Loucy (cell line): ENCODE results near the gene FHIT.
"Not testable (repeated sequence)": the region's sequence is repeated elsewhere in the genome, so short reads cannot be mapped to it uniquely, and the experiment has no call there.

ENCODE experiments used
- H2AFZ ChIP-seq: fragments of 200-600 bp; sonication (generic); 2 replicates; pipeline ENCODE4 v1.6.0; 2016; ENCODE audit warnings: antibody characterized with exemption, mild to moderate bottlenecking, low read length, moderate library complexity
- H3F3A ChIP-seq: fragments of 200-600 bp; 2 replicates; pipeline ENCODE4 v1.6.0; 2016; ENCODE audit warnings: antibody characterized with exemption, low read depth, mild to moderate bottlenecking
- H3K27me3 ChIP-seq: fragments of 200-600 bp; sonication (generic); 2 replicates; pipeline ENCODE4 v1.6.1; 2014; ENCODE audit warnings: low read length, mild to moderate bottlenecking; ENCODE audit not compliant: insufficient read depth, poor library complexity, severe bottlenecking
- H3K36me3 ChIP-seq: fragments of 200-600 bp; sonication (generic); 2 replicates; pipeline ENCODE4 v1.6.1; 2016; ENCODE audit warnings: low read length; ENCODE audit not compliant: insufficient read depth
- H3K4me1 ChIP-seq: fragments of 200-600 bp; sonication (generic); 2 replicates; pipeline ENCODE4 v1.5.1; 2014; ENCODE audit warnings: low read length, mild to moderate bottlenecking; ENCODE audit not compliant: insufficient read depth, poor library complexity, severe bottlenecking
- H3K4me2 ChIP-seq: fragments of 200-600 bp; sonication (generic); 2 replicates; pipeline ENCODE4 v1.6.0; 2014; ENCODE audit warnings: antibody characterized with exemption, low read length, low read depth, mild to moderate bottlenecking; ENCODE audit not compliant: poor library complexity, severe bottlenecking
- H3K4me3 ChIP-seq: fragments of 200-600 bp; sonication (generic); 2 replicates; pipeline ENCODE4 v1.5.1; 2014; ENCODE audit warnings: low read length, mild to moderate bottlenecking, mixed read lengths; ENCODE audit not compliant: poor library complexity, severe bottlenecking
- H3K79me2 ChIP-seq: fragments of 200-600 bp; sonication (generic); 2 replicates; pipeline ENCODE4 v1.6.1; 2014; ENCODE audit warnings: low read length; ENCODE audit not compliant: insufficient read depth
- H3K9ac ChIP-seq: fragments of 200-600 bp; sonication (generic); 2 replicates; pipeline ENCODE4 v1.6.0; 2014; ENCODE audit warnings: mild to moderate bottlenecking, low read depth, low read length, moderate library complexity; ENCODE audit not compliant: poor library complexity, severe bottlenecking
- H3K9me2 ChIP-seq: fragments of 200-600 bp; sonication (generic); replicated peaks from 2 replicates; pipeline ENCODE4 v1.6.1; 2016; ENCODE audit warnings: low read depth, low read length, mixed read lengths
- H3K9me3 ChIP-seq: fragments of 200-600 bp; sonication (generic); 2 replicates; pipeline ENCODE4 v1.6.1; 2014; ENCODE audit warnings: mild to moderate bottlenecking, antibody characterized with exemption, low read length, low read depth; ENCODE audit not compliant: insufficient read depth
- H4K20me1 ChIP-seq: fragments of 200-600 bp; sonication (generic); 2 replicates; pipeline ENCODE4 v1.6.0; 2014; ENCODE audit warnings: antibody characterized with exemption, low read length, mild to moderate bottlenecking; ENCODE audit not compliant: insufficient read depth, poor library complexity, severe bottlenecking
- CTCF ChIP-seq: fragments of 200-600 bp; sonication (generic); conservative IDR thresholded peaks from 2 replicates; pipeline ENCODE4 v1.5.1; 2014; ENCODE audit warnings: mild to moderate bottlenecking, antibody characterized with exemption, low read length
- EZH2phosphoT487 ChIP-seq: fragments of 200-600 bp; IDR thresholded peaks from 2 replicates; pipeline ENCODE4 v1.6.1; 2018; ENCODE audit warnings: antibody characterized with exemption, mild to moderate bottlenecking, moderate library complexity, borderline replicate concordance

Gene FHIT

GRCh38 chr3:61052851-61053250 is 198.4 kb downstream of the FHIT start:
- Histone ChIP-seq H2AFZ (no peak overlapping the region), H4K20me1 (no peaks in the 10 kb centered on the region), H3K36me3 (no peaks in the 10 kb centered on the region), H3K4me1 (no peaks in the 10 kb centered on the region), H3K9me2 (no peaks in the 10 kb centered on the region), H3K79me2 (no peaks in the 10 kb centered on the region), H3F3A (no peaks in the 10 kb centered on the region), H3K9me3 (no peaks in the 10 kb centered on the region), H3K27me3 (no peaks in the 10 kb centered on the region), H3K9ac (no peak overlapping the region), H3K4me2 (no peak overlapping the region), H3K4me3 (no peak overlapping the region)
- TF ChIP-seq CTCF (no peak), EZH2phosphoT487 (no peak)

GRCh38 chr3:61051666-61052065 is 199.6 kb downstream of the FHIT start:
- Histone ChIP-seq H3K4me3 (no peak overlapping the region), H3K9me3 (no peaks in the 10 kb centered on the region), H3K27me3 (no peaks in the 10 kb centered on the region), H3K4me2 (no peak overlapping the region), H4K20me1 (no peaks in the 10 kb centered on the region), H2AFZ (no peak overlapping the region), H3K79me2 (no peaks in the 10 kb centered on the region), H3K36me3 (no peaks in the 10 kb centered on the region), H3K4me1 (no peaks in the 10 kb centered on the region), H3F3A (no peaks in the 10 kb centered on the region), H3K9me2 (no peaks in the 10 kb centered on the region), H3K9ac (no peak overlapping the region)
- TF ChIP-seq EZH2phosphoT487 = no peak
- no peak for TF ChIP-seq CTCF

- H3K4me1 ChIP-seq, H3K79me2 ChIP-seq, H3K9me3 ChIP-seq, H3F3A ChIP-seq, H3K9me2 ChIP-seq, H3K4me3 ChIP-seq, H4K20me1 ChIP-seq, H3K4me2 ChIP-seq, H3K9ac ChIP-seq, H3K27me3 ChIP-seq, H2AFZ ChIP-seq, H3K36me3 ChIP-seq: not testable (repeated sequence)
Observed at GRCh38 chr3:61045169-61045568, 206.1 kb downstream of the FHIT start.

GRCh38 chr3:61043156-61043555 is 208.1 kb downstream of the FHIT start:
- no peaks in the 10 kb centered on the region for H4K20me1 ChIP-seq
- TF ChIP-seq EZH2phosphoT487 (no peak), CTCF (no peak)

More at GRCh38 chr3:61043156-61043555, 208.1 kb downstream of the FHIT start:
- H3K9ac ChIP-seq = no peak overlapping the region
- no peaks in the 10 kb centered on the region for H3K4me1 ChIP-seq
- no peaks in the 10 kb centered on the region for H3K79me2 ChIP-seq
- H2AFZ ChIP-seq = no peak overlapping the region
- no peaks in the 10 kb centered on the region for H3K9me3 ChIP-seq
- H3K27me3 ChIP-seq = no peaks in the 10 kb centered on the region
- no peak overlapping the region for H3K4me3 ChIP-seq
- no peak overlapping the region for H3K4me2 ChIP-seq
- no peaks in the 10 kb centered on the region for H3F3A ChIP-seq
- no peaks in the 10 kb centered on the region for H3K36me3 ChIP-seq
- no peaks in the 10 kb centered on the region for H3K9me2 ChIP-seq
